ENCODE measurements around the gene UBE2O. TPM values are rescaled to one million over a fixed set of nuclear protein-coding genes. Genes with fewer than 3 reads are reported as not detected.

The UBE2O gene
- polyA plus RNA-seq, 1 of the 3 experiments (the other 2 are of a cell fraction): 25.4 TPM

DNA sequence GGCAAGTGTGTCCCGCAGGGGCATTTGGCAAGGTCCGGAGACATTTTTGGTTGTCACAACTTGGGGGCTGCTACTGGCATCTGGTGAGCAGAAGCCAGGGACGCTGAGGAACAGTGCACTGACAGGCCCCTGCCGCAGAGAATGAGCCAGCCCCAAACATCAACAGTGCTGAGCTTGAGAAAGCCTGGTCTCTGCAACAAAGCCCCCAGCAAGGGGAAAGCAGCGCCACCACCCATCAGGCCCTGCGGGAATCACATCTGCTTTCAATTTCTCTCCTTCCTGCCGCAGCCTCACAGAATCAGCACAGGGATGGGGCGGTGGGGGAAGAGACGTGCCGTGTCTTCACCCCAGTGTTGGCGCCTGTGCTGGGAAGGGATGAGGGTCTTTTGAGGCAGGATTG is 84.4 kb downstream of the UBE2O start (continued):
- TF ChIP-seq FOSL2 (IDR thresholded peaks at IDR 0.05; ENCODE audit: borderline replicate concordance, low read depth) (no peak), GATA2 (CRISPR knock-in tag; IDR thresholded peaks at IDR 0.05) (no peak), NFIC (IDR thresholded peaks at IDR 0.05; ENCODE audit: borderline replicate concordance) (no peak), GABPA (IDR thresholded peaks at IDR 0.05; ENCODE audit: low read depth) (no peak), FOXJ3 (CRISPR knock-in tag; IDR thresholded peaks at IDR 0.05) (peak; percentile 49; the same call in 1 of the 2 replicates), ELF1 (IDR thresholded peaks at IDR 0.05) (no peak)
- TF ChIP-seq, protein P1, sequence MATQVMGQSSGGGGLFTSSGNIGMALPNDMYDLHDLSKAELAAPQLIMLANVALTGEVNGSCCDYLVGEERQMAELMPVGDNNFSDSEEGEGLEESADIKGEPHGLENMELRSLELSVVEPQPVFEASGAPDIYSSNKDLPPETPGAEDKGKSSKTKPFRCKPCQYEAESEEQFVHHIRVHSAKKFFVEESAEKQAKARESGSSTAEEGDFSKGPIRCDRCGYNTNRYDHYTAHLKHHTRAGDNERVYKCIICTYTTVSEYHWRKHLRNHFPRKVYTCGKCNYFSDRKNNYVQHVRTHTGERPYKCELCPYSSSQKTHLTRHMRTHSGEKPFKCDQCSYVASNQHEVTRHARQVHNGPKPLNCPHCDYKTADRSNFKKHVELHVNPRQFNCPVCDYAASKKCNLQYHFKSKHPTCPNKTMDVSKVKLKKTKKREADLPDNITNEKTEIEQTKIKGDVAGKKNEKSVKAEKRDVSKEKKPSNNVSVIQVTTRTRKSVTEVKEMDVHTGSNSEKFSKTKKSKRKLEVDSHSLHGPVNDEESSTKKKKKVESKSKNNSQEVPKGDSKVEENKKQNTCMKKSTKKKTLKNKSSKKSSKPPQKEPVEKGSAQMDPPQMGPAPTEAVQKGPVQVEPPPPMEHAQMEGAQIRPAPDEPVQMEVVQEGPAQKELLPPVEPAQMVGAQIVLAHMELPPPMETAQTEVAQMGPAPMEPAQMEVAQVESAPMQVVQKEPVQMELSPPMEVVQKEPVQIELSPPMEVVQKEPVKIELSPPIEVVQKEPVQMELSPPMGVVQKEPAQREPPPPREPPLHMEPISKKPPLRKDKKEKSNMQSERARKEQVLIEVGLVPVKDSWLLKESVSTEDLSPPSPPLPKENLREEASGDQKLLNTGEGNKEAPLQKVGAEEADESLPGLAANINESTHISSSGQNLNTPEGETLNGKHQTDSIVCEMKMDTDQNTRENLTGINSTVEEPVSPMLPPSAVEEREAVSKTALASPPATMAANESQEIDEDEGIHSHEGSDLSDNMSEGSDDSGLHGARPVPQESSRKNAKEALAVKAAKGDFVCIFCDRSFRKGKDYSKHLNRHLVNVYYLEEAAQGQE (IDR thresholded peaks at IDR 0.05; ENCODE audit: low read depth, low read length): 0 out of 2 replicates have a peak, but pooled peaks have one; percentile 24

DNA sequence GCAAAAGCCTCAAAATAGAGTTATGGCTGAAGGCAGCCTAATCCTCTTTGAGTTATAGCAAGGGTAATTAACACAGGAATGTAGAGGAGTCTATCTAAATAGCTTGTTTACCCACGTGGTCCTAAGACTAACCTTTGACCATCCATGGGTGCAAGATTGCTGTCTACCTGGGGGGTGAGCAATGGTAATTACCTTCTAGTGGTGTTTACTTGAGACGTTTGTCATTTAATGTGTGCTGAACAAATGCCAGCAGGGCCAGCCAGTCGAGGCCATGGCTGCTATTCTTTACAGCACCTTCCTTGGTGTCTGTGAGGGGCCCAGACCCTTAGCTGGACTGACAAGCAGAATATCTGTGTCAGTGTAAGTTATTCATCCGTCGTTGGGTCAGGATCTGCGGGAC is 85.3 kb downstream of the UBE2O start:
- Histone ChIP-seq H3K27ac (ENCODE audit: low read depth in 2 of 2, low read length in 1 of 2) (no peak overlapping the region; a peak in 1 of 4 replicates), H3K4me1 (ENCODE audit: control insufficient read depth in 1 of 2, insufficient read depth in 2 of 2, low read depth in 1 of 2, low read length in 1 of 2) (peaks cover 7 to 24% of the 10 kb centered on the region in 2 experiments; a peak in 2 of 4 replicates), H3K27me3 (ENCODE audit: insufficient read depth) (no peaks in the 10 kb centered on the region), H4K20me1 (ENCODE audit: insufficient read depth) (no peaks in the 10 kb centered on the region), H3K9me3 (no peaks in the 10 kb centered on the region), H3K4me2 (no peak overlapping the region), H2AFZ (ENCODE audit: low read depth) (no peak overlapping the region), H3K4me3 (ENCODE audit: low read depth in 2 of 2, low read length in 1 of 2) (no peak overlapping the region), H3K79me2 (ENCODE audit: insufficient read depth) (no peaks in the 10 kb centered on the region), H3F3A (replicated peaks; ENCODE audit: insufficient read depth) (peaks cover 28% of the 10 kb centered on the region), H3K9me2 (no peaks in the 10 kb centered on the region), H3K9ac (no peak overlapping the region), H3K36me3 (replicated peaks in 1 of 2; ENCODE audit: control insufficient read depth in 1 of 2, insufficient read depth in 2 of 2, low read length in 1 of 2) (no peaks in the 10 kb centered on the region)
- CTCF ChIA-PET: interaction anchor here (1.0 to 6.1 kb wide), 4 partner anchors 8 to 40 kb away, joined by 3 to 114 read pairs (median 4); partner anchors contain the start of genes PRPSAP1 and SPHK1
- TF ChIP-seq FOSL2 (IDR thresholded peaks at IDR 0.05; ENCODE audit: borderline replicate concordance, low read depth): no peak
- TF ChIP-seq, protein P2, sequence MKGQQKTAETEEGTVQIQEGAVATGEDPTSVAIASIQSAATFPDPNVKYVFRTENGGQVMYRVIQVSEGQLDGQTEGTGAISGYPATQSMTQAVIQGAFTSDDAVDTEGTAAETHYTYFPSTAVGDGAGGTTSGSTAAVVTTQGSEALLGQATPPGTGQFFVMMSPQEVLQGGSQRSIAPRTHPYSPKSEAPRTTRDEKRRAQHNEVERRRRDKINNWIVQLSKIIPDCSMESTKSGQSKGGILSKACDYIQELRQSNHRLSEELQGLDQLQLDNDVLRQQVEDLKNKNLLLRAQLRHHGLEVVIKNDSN (IDR thresholded peaks at IDR 0.05; ENCODE audit: borderline replicate concordance, low read depth): no peak
- no peak for TF ChIP-seq EP300 (IDR thresholded peaks at IDR 0.05; ENCODE audit: borderline replicate concordance in 1 of 2, low read depth in 1 of 2, low read length in 1 of 2)
- TF ChIP-seq YY1 (IDR thresholded peaks at IDR 0.05; ENCODE audit: low read depth): no peak
- TF ChIP-seq, protein P1 (IDR thresholded peaks at IDR 0.05; ENCODE audit: low read depth, low read length): no peak
- TF ChIP-seq RCOR1 (IDR thresholded peaks at IDR 0.05; ENCODE audit: low read length): no peak
- no peak for TF ChIP-seq TCF12 (IDR thresholded peaks at IDR 0.05)
- TF ChIP-seq JUND (IDR thresholded peaks at IDR 0.05): no peak
- no peak for TF ChIP-seq RXRA (IDR thresholded peaks at IDR 0.05; ENCODE audit: borderline replicate concordance, low read depth)
- no peak for TF ChIP-seq CHD2 (IDR thresholded peaks at IDR 0.05; ENCODE audit: low read length, partially characterized antibody)
- POLR2A ChIA-PET: no interaction called here
- 89% methylated on average over 6 of the region's 6 CpGs for WGBS (ENCODE audit: low lambda C conversion rate)
- no peak for DNase-seq

All from SK-N-SH (cell line).